OCI-LY7 (cell line): Measurements from ENCODE around the gene GNL2. TPM values are rescaled to one million over a fixed set of nuclear protein-coding genes. Genes with fewer than 3 reads are reported as not detected.

Experiments used
- BruUV-seq: library from RNA; stranded (reverse); fragments of 400-500 nt; replicated peaks from 2 replicates; lab custom pipeline; 2021; lab: Mats Ljungman, UMichigan
- CTCF ChIA-PET: fragments of 300-600 bp; sonication (Branson Sonifier 250); formaldehyde crosslinking; loops from one replicate; lab custom pipeline; 2022; ENCODE audit warnings: antibody characterized with exemption; ENCODE audit not compliant: unreplicated experiment; lab: Charles Lee
- POLR2A ChIA-PET: fragments of 300-600 bp; sonication (Branson Sonifier 250); formaldehyde crosslinking; loops from one replicate; lab custom pipeline; 2022; ENCODE audit warnings: antibody characterized with exemption; lab: Charles Lee
- DNase-seq: peaks from one replicate; pipeline ENCODE4 v3.0.0-alpha.2; 2015; ENCODE audit warnings: low spot score
- H2AFZ ChIP-seq: fragments of 200-600 bp; sonication (generic), shearing (Covaris generic); 2 replicates; pipeline ENCODE4 v1.6.1; 2014; ENCODE audit warnings: mild to moderate bottlenecking, antibody characterized with exemption, low read length, moderate library complexity
- H3K27ac ChIP-seq: fragments of 200-600 bp; sonication (generic); 2 replicates; pipeline ENCODE4 v1.5.1; 2014; ENCODE audit warnings: mixed run types, low read depth, mild to moderate bottlenecking, moderate library complexity, low read length, inconsistent platforms; ENCODE audit not compliant: poor library complexity, severe bottlenecking
- H3K36me3 ChIP-seq: fragments of 200-600 bp; sonication (generic); 2 replicates; pipeline ENCODE4 v1.6.1; 2014; ENCODE audit warnings: mild to moderate bottlenecking, antibody characterized with exemption, low read length, moderate library complexity, mixed read lengths; ENCODE audit not compliant: insufficient read depth
- H3K4me1 ChIP-seq: fragments of 200-600 bp; sonication (generic); 2 replicates; pipeline ENCODE4 v1.5.1; 2014; ENCODE audit warnings: mild to moderate bottlenecking, low read length; ENCODE audit not compliant: insufficient read depth, poor library complexity, severe bottlenecking
- H3K4me2 ChIP-seq: fragments of 200-600 bp; sonication (generic); 2 replicates; pipeline ENCODE4 v1.6.1; 2014; ENCODE audit warnings: mild to moderate bottlenecking, low read length
- H3K4me3 ChIP-seq: fragments of 200-600 bp; sonication (generic); 2 replicates; pipeline ENCODE4 v1.5.1; 2014; ENCODE audit warnings: mild to moderate bottlenecking, low read depth, low read length; ENCODE audit not compliant: poor library complexity, severe bottlenecking
- H3K79me2 ChIP-seq: fragments of 200-600 bp; sonication (generic); 2 replicates; pipeline ENCODE4 v1.6.1; 2016; ENCODE audit warnings: low read depth, mild to moderate bottlenecking, low read length, moderate library complexity, mixed read lengths; ENCODE audit not compliant: insufficient read depth
- H3K9me2 ChIP-seq: fragments of 200-600 bp; sonication (generic); 2 replicates; pipeline ENCODE4 v1.6.1; 2016; ENCODE audit warnings: mild to moderate bottlenecking, low read length, mixed read lengths; ENCODE audit not compliant: insufficient read depth
- H3K9me3 ChIP-seq: fragments of 200-600 bp; sonication (generic); 2 replicates; pipeline ENCODE4 v1.6.1; 2014; ENCODE audit warnings: mild to moderate bottlenecking, mixed run types, low read length, mixed read lengths
- H4K20me1 ChIP-seq: fragments of 200-600 bp; sonication (generic); 2 replicates; pipeline ENCODE4 v1.6.1; 2014; ENCODE audit warnings: mild to moderate bottlenecking, antibody characterized with exemption, low read length, moderate library complexity, mixed read lengths; ENCODE audit not compliant: insufficient read depth
- CTCF ChIP-seq: fragments of 200-600 bp; sonication (generic); conservative IDR thresholded peaks from 2 replicates; pipeline ENCODE4 v1.5.1; 2014; ENCODE audit warnings: mild to moderate bottlenecking, antibody characterized with exemption, low read length, moderate library complexity, mixed read lengths
- EZH2phosphoT487 ChIP-seq: fragments of 200-600 bp; sonication (generic); IDR thresholded peaks from 2 replicates; pipeline ENCODE4 v1.6.1; 2018; ENCODE audit warnings: low read depth, borderline replicate concordance, mild to moderate bottlenecking, mixed run types, antibody characterized with exemption, low read length, moderate library complexity, mixed read lengths
- intact Hi-C: fragments of 100-400 bp; cut with micrococcal nuclease; formaldehyde crosslinking; loops from one replicate; pipeline ENCODE4 v1.10.0; 2022; ENCODE audit not compliant: unreplicated experiment
- total RNA-seq, 2 experiments: library from RNA; depleted of rRNA in 1 of 2; stranded (reverse); fragments of >200 nt in 1 of 2; shearing (Covaris generic) in 1 of 2; gene quantifications; 2 replicates each; pipeline ENCODE4 v1.2.3, GENCODE V29; 2014 to 2022

GNL2 gene
- total RNA-seq, 2 experiments from 2014 or later = 66.8 to 107 TPM

DNA sequence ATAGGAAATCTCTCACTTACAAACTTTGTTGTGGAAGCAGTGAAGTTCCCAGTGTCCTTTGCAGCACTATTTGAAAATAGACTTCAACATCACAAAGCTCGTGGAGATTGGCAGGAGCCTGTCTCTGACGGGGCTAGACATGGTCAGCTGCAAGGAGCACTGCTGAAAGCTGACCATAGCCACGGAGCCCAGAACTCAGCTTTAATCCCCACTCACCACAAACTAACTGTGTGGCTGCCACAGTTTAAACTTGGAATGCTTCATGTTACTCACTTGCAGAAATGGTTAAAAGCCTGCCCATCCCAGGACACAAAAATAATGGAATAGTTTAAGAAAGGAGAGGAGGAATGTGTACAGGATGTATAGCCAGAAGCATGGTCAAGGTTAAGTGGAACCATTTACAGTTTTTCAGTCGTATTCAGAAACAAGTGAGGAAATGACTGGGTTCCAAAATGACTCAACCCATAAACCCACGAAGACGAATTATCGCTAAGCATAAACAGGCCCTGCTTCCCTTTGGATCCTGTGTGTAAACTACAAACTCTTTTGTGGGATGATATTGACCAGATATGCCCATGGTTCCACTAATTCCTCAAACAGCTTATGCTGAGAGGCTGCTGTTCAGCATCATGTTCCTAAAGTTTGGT is 20.8 kb downstream of the GNL2 start:
- DNase-seq = no peak
- CTCF ChIA-PET = no interaction called here
- TF ChIP-seq CTCF (no peak), EZH2phosphoT487 (no peak)

DNA sequence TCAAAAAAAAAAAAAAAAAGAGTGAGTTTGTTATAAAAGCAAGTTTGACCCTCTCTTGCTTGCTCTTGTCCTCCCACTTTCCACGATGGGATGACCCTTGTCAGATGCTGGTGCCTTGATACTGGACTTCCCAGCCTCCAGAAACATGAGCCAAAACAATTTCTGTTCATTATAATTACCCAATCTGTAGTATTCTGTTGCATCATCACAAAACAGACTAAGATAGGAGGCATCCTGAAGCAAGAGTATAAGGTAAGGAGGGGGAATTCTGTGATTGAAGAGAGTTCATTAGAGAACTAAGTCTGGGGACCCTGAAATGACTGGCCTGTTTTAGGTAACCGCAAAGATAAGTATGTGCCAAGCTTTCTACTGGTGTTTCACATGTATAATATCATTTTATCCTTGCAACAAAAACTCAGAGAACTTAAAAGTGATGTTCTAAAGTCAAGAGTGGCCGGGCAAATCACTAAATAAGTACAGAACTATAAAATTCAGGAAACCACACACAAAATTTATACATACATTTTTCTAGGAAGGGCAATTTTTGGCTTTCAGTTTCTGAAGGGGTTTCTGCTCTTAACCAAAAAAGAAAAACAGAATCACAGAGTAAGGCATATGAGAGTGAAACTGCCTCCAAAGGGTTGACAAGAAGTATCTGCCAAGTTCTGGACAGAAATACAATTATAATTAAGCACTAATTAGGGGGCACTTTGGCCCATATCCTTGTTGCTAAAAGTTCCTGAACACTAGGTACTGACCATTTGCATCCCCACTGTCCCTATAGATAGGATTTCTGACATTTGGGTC is 25.0 kb downstream of the GNL2 start:
- H4K20me1 ChIP-seq = no peaks in the 10 kb centered on the region
- no peak overlapping the region for H3K4me3 ChIP-seq
- TF ChIP-seq EZH2phosphoT487 = no peak
- no peak overlapping the region for H2AFZ ChIP-seq
- POLR2A ChIA-PET = no interaction called here
- H3K9me3 ChIP-seq = no peaks in the 10 kb centered on the region
- peaks cover 97% of the 10 kb centered on the region for H3K36me3 ChIP-seq
- no peaks in the 10 kb centered on the region for H3K4me1 ChIP-seq
- no peak for DNase-seq
- no peak overlapping the region for H3K4me2 ChIP-seq
- CTCF ChIA-PET = no interaction called here
- no peaks in the 10 kb centered on the region for H3K79me2 ChIP-seq
- H3K27ac ChIP-seq = no peak overlapping the region
- H3K9me2 ChIP-seq = no peaks in the 10 kb centered on the region
- intact Hi-C loops = no loop called here
- no TSS peak for BruUV-seq

More for the DNA sequence above, 20.8 kb downstream of the GNL2 start:
- Histone ChIP-seq H3K4me1 (no peaks in the 10 kb centered on the region), H3K9me3 (no peaks in the 10 kb centered on the region), H3K4me2 (no peak overlapping the region), H3K36me3 (peaks cover 93% of the 10 kb centered on the region), H2AFZ (no peak overlapping the region), H3K27ac (no peak overlapping the region), H4K20me1 (no peaks in the 10 kb centered on the region), H3K9me2 (no peaks in the 10 kb centered on the region), H3K4me3 (no peak overlapping the region), H3K79me2 (no peaks in the 10 kb centered on the region)
- intact Hi-C loops = no loop called here
- POLR2A ChIA-PET = no interaction called here
- no TSS peak for BruUV-seq

GRCh38 chr1:37567023-37567422 is 28.7 kb downstream of the GNL2 start:
- CTCF ChIA-PET = no interaction called here
- intact Hi-C loops = loop anchor here (10.0 kb wide), 1 partner anchor 112 kb away; no protein-coding TSS in a partner anchor
- Histone ChIP-seq H3K79me2 (no peaks in the 10 kb centered on the region), H2AFZ (no peak overlapping the region), H3K27ac (no peak overlapping the region), H3K4me2 (no peak overlapping the region), H4K20me1 (no peaks in the 10 kb centered on the region), H3K4me3 (no peak overlapping the region), H3K9me2 (no peaks in the 10 kb centered on the region), H3K4me1 (no peaks in the 10 kb centered on the region), H3K36me3 (peaks cover 89% of the 10 kb centered on the region), H3K9me3 (no peaks in the 10 kb centered on the region)
- POLR2A ChIA-PET = no interaction called here
- DNase-seq = no peak
- TF ChIP-seq CTCF (no peak), EZH2phosphoT487 (no peak)
- BruUV-seq = no TSS peak
